HG02642 (cell line): Measurements from ENCODE around the gene CERS5.
"Not testable (repeated sequence)": the region's sequence is repeated elsewhere in the genome, so short reads cannot be mapped to it uniquely, and the experiment has no call there.

Experiments used
- ATAC-seq: cut with Tn5 transposase; IDR thresholded peaks from one replicate; pipeline ENCODE4 v1.9.1; 2021; ENCODE audit warnings: mild to moderate bottlenecking; ENCODE audit not compliant: unreplicated experiment, poor library complexity

Gene CERS5

GRCh38 chr12:50188241-50188781, 21.1 kb upstream of the CERS5 start:
- ATAC-seq: no peak

GRCh38 chr12:50187084-50187900, 20.1 kb upstream of the CERS5 start:
- peak; percentile 61 for ATAC-seq

GRCh38 chr12:50186681-50187080, 19.5 kb upstream of the CERS5 start:
- ATAC-seq: no peak

- ATAC-seq: no peak
Measured at GRCh38 chr12:50185970-50186663, 18.9 kb upstream of the CERS5 start.

GRCh38 chr12:50185301-50185895, 18.2 kb upstream of the CERS5 start:
- no peak for ATAC-seq

- ATAC-seq: no peak
Measured at GRCh38 chr12:50184261-50184660, 17.1 kb upstream of the CERS5 start.

- no peak for ATAC-seq
Measured at GRCh38 chr12:50182461-50182860, 15.3 kb upstream of the CERS5 start.

GRCh38 chr12:50181691-50182090, 14.5 kb upstream of the CERS5 start:
- no peak for ATAC-seq

- no peak for ATAC-seq
Measured at GRCh38 chr12:50175716-50176026, 8.5 kb upstream of the CERS5 start.

- ATAC-seq: no peak
Measured at GRCh38 chr12:50174971-50175715, 8.0 kb upstream of the CERS5 start.

GRCh38 chr12:50166799-50167048, 445 bp downstream of the CERS5 start:
- ATAC-seq: peak; percentile 45

GRCh38 chr12:50164963-50165362, 2.2 kb downstream of the CERS5 start:
- no peak for ATAC-seq

- no peak for ATAC-seq
Measured at GRCh38 chr12:50162230-50162629, 4.9 kb downstream of the CERS5 start.

- no peak for ATAC-seq
Measured at GRCh38 chr12:50160643-50161042, 6.5 kb downstream of the CERS5 start.

- no peak for ATAC-seq
Measured at GRCh38 chr12:50157259-50157658, 9.9 kb downstream of the CERS5 start.

GRCh38 chr12:50156641-50157040, 10.5 kb downstream of the CERS5 start:
- ATAC-seq: no peak

- ATAC-seq: not testable (repeated sequence)
Measured at GRCh38 chr12:50154947-50155346, 12.2 kb downstream of the CERS5 start.

GRCh38 chr12:50151047-50151687, 16.0 kb downstream of the CERS5 start:
- ATAC-seq: no peak

GRCh38 chr12:50149311-50149710, 17.9 kb downstream of the CERS5 start:
- no peak for ATAC-seq

- ATAC-seq: not testable (repeated sequence)
Measured at GRCh38 chr12:50148011-50148410, 19.2 kb downstream of the CERS5 start.
